ENCODE results near the gene VAPA. TPM values are rescaled to one million over a fixed set of nuclear protein-coding genes. Genes with fewer than 3 reads are reported as not detected.
"Not testable (repeated sequence)": the region's sequence is repeated elsewhere in the genome, so short reads cannot be mapped to it uniquely, and the experiment has no call there.

Gene VAPA
- total RNA-seq, 2 donors from 2014 or later: 242 to 274 TPM

DNA sequence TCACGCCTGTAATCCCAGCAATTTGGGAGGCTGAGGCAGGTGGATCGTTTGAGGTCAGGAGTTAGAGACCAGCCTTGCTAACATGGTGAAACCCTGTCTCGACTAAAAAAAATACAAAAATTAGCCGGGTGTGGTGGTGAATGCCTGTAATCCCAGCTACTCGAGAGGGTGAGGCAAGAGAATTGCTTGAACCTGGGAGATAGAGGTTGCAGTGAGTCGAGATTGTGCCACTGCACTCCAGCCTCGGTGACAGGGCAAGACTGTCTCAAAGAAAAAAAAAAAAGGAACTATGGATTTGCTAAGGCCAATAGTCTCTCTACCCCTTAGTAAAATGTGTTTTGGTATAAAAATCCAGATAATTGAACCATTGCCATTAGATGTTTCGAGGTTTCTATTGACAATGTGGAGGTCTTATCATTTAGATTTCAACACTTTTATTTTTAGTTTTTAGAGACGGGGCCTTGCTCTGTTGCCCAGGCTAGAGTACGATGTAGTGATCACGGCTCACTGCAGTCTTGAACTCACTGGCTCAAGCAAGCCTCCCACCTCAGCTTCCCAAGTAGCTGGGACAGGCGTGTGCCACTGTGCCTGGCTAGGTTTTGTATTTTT is 29.2 kb upstream of the VAPA start:
- DNase-seq (no peak), ATAC-seq (no peak)
- intact Hi-C loops (cut with DNase I, micrococcal nuclease): no loop called here

DNA sequence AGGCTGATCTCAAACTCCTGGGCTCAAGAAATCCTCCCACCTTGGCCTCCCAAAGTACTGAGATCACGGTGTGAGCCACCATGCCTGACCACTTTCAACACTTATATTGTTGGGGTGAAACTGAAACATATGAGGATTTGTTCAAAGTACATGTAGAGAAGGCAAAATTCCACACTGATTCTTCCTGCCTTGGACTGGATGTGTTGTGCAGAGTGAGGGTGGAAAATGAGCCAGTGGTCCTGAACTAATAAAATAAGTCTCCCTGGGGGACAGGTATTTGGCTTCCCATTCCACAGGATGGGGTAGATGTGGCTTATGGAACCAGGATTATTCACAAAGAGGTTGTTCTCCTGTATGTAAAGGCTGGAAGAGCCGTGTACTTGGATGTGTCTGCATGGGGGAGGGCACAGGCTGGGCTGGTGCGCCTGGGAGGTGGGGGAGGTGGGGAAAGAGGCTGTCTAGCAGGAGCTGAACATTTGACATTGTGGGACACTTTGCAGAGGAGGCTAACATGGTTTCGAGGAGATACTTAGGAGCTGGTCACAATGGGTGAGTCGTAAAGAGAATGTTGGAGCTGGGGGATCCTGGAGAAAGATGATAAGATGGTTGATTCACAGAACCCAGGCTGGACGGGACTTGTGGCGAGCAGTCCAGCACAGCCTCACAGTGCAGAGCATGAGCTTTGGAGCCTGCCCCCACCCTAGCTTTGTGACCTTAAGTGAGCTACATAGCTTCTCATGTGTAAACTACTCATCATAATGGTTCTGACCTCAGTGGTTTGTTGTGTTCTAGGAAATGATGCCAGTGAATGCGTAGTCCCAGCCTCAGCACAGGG is 28.4 kb upstream of the VAPA start, which contains the start of gene TXNDC2:
Gene TXNDC2, plus strand, starts transcription at position 804 of the 835 bp plus-strand sequence. CDS start 708 bp downstream, outside the sequence.
- intact Hi-C loops (cut with DNase I, micrococcal nuclease): no loop called here
- no peak for ATAC-seq

DNA sequence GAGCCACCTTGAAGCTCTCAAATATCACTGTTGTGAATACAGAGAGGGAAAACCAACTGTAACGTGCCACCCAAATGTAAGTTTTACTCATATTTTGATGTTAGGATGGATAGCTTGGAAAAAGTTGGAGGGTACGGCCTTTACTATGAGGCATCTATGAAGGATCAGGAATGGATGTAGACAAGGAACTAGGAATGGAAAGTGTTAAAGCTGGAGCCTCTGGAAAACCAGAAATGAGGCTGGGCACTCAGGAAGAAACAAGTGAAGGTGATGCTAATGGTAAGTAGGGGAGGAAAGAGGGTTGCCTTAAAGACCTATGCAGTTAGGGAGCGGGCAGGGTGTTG is 27.8 kb upstream of the VAPA start:
- ATAC-seq (no peak), DNase-seq (no peak)
- intact Hi-C loops (cut with DNase I, micrococcal nuclease): no loop called here

More for the DNA sequence above, 28.4 kb upstream of the VAPA start, which contains the start of gene TXNDC2:
- DNase-seq: no peak

DNA sequence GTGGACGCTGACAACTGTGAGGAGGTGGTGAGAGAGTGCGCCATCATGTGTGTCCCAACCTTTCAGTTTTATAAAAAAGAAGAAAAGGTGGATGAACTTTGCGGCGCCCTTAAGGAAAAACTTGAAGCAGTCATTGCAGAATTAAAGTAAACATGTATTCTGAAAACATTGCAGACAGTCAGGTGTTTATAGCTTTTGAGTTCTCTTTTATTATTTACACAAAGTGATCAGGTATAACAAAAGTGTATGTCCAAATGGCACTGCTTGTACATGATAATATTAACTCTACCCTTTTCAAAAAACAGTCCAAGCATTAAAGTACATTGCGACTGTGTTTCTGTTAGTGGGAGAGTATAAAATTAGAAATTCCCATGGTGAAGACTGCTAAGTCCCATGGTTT is 25.8 kb upstream of the VAPA start:
- DNase-seq (no peak), ATAC-seq (no peak)
- intact Hi-C loops (cut with DNase I, micrococcal nuclease): no loop called here

DNA sequence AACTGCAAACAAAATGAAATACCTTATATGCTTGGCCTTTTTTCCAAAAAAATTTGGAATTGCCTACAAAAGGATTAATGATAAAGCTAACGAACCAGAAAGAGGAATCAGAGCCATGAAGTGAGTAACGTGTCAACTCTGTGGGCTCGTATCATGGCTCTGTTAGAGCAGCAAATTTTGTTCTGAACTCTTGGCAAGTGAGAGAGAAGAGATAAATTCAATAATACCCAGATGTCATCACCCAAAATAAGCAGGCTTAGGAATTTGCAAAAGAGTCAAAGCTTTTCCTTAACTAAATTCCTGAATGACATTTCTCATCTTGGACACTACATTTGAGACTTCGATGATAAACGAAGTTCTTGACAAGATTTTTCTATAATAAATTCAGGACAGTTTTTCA is 23.6 kb upstream of the VAPA start:
- no peak for ATAC-seq
- no peak for DNase-seq
- intact Hi-C loops (cut with DNase I, micrococcal nuclease): no loop called here

DNA sequence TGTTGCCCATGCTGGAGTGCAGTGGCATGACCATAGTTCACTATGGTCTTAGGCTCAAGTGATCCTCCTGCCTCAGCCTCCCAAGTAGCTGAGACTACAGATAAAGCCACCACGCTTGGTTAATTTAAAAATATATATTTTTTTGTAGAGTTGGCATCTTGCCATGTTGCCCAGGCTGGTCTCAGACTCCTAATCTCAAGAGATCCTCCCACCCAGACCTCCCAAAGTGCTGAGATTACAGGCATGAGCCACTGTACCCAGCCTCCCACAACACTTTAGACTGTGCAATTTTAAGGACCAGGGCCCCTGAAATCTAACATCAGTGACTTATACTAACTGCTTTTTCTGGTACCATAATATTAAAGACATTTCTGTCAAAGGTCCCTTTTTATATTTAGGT is 22.9 kb upstream of the VAPA start:
- no peak for ATAC-seq
- DNase-seq: no peak
- intact Hi-C loops (cut with DNase I, micrococcal nuclease): no loop called here

DNA sequence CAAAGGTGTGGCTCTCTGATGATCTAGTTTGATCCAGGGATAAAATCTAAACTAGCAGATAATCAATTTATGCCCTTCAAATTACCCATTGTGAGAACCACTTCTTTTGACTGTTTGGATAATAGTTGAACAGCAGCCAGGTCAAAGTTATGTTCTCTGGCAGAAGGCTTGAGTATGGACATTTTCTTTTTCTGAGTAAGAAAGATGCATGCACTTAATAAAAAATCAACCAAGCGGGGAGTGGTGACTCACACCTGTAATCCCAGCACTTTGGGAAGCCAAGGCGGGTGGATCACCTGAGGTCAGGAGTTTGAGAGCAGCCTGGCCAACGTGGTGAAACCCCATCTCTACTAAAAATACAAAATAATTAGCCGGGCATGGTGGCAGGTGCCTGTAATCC is 22.3 kb upstream of the VAPA start:
- intact Hi-C loops (cut with DNase I, micrococcal nuclease); ATAC-seq; DNase-seq: not testable (repeated sequence)

DNA sequence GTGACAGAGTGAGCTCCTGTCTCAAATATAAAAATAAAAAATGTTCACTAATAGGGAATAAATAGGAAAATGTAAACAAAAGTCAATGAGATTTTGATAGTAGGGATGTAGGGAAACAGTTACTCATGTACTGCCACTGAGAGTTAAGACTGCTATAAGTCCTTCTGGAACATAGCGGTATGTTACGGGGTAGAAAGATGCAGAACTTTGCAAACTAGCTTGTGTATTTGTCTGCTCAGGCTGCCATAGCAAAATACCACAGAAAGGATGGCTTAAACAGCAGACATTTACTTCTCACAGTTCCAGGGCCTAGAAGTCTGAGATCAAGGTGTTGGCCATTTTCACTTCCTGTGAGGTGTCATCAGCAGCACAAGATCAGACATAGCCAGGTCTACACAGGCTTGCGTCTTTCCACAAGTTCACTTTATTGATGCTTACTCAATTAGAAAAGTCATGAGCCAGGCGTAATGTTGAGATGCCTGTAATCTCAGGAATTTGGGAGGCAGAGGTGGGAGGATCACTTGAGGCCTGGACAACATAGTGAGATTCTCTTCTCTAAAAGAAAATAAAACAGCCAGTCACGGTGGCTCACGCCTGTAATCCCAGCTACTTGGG is 19.3 kb upstream of the VAPA start:
- no peak for DNase-seq
- ATAC-seq: no peak
- intact Hi-C loops (cut with DNase I, micrococcal nuclease): no loop called here

DNA sequence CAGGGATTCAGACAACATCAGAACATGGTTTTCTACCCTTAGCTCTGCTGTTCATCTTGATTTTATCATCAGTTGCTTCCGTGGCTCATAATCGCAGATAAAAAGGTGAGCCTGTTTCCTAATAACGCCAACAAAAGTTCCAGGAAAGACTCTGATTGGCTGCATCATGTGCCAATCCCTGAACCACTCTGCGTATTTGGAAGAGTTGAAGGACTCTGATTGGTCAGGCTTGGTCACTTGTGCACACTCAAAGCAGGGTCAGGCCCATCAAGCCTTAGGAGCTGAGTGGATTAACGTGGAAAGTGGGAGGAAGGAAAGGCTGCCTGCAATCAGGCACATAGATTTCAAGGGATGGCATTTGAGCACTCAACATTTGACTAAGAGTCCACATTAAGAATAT is 16.7 kb upstream of the VAPA start:
- DNase-seq (no peak), ATAC-seq (no peak)
- intact Hi-C loops (cut with DNase I, micrococcal nuclease): no loop called here

DNA sequence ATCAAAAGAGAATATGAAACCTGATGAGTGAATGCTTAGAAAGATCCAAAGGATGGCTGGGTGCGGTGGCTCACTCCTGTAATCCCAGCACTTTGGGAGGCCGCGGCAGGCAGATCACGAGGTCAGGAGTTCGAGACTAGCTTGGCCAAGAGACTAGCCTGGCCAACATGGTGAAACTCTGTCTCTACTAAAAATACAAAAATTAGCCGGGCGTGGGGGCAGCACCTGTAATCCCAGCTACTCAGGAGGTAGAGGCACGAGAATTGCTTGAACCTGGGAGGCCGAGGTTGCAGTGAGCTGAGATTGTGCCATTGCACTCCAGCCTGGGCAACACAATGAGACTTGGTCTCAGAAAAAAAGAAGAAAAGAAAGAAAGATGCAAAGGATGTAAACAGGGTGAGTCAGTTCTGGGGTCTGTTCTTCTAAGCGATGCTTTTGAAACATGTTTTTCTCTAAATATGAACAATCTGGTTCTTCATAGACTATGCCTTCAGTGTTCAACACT is 16.0 kb upstream of the VAPA start:
- DNase-seq; ATAC-seq; intact Hi-C loops (cut with DNase I, micrococcal nuclease): not testable (repeated sequence)

DNA sequence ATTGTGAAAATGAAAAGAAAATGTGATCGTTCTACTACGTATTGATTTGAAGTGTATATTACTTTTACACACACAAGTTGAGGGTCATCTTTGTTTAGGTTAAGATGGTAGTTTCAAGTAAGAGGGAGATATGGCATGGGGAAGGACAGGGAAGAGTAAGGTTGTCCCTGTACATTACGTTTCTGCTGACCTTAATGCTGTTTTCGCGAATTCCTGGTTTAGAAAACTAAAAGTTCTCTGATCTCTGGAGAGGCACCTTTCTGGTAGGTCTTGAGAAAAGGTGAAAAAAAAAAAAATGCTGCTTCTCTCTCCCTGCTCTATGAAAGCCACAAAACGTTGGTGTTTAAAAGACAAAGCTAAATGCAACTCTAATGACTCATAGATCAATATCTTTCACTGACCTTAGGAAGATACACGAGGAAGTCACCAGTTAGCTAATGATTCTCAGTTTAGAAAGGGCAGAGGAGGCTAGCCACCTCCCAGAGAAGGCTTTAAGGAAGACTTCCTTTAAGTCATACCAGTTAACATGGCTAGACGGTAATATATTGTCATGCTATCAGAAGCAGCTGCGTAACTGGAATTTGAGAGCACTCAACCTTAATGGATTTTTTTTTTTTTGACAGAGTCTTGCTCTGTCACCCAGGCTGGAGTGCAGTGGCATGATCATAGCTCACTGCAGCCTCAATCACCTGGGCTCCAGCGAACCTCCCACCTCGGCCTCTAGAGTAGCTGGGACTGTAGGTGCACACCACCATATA is 14.8 kb upstream of the VAPA start:
- peak; percentile 99 for ATAC-seq
- DNase-seq: no peak
- intact Hi-C loops (cut with DNase I, micrococcal nuclease): no loop called here

DNA sequence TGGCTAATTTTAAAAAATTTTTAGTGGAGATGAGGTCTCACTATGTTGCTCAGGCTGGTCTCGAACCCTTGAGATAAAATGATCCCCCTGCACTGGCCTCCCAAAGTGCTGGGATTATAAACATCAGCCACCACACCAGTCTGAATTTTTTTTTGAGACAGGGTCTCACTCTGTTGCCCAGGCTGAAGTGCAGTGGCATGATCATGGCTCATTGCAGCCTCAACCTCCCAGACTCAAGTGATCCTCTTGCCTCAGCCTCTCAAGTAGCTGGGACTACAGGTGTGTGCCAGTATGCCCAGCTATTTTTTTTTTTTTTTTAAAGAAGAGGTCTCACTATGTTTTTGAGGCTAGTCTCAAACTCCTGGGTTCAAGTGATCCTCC is 14.3 kb upstream of the VAPA start:
- ATAC-seq; intact Hi-C loops (cut with DNase I, micrococcal nuclease); DNase-seq: not testable (repeated sequence)

DNA sequence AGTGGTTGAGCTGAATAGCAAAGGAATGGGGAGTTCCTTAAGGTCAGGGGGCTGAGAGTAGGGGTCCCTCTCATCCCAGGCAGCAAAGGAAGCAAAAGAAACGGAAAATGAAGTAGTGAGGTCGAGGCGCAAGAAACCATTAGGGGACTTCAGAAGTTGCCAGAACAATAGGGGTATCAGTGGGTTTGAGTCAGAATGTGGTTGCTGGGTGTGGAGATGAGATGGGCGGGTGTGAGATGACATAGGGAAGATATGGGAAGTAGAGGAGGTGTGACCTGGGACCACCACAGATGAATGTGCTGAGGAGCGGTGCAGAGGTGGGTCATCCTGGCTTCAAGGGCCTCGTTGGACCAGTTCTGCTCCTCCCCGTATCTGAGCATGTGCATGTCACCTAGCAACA is 13.1 kb upstream of the VAPA start:
- no peak for DNase-seq
- no peak for ATAC-seq
- intact Hi-C loops (cut with DNase I, micrococcal nuclease): no loop called here

DNA sequence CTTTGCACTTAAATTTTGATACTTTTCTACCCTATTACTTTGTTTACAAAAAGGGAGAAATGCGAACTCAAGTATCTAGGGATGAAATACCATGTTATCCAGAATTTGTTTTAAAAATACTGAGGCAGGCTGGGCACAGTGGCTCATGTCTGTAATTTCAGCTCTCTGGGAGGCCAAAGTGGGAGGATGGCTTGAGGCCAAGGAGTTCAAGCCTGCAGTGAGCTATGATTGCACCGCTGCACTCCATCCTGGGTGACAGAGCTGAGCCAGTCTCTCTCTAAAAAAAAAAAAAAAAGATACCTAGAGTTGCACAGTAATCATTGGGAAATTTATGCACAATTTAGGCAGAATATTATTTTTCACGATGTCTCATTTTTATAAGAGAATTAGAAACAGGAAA is 12.4 kb upstream of the VAPA start:
- ATAC-seq (no peak), DNase-seq (no peak)
- intact Hi-C loops (cut with DNase I, micrococcal nuclease): no loop called here

DNA sequence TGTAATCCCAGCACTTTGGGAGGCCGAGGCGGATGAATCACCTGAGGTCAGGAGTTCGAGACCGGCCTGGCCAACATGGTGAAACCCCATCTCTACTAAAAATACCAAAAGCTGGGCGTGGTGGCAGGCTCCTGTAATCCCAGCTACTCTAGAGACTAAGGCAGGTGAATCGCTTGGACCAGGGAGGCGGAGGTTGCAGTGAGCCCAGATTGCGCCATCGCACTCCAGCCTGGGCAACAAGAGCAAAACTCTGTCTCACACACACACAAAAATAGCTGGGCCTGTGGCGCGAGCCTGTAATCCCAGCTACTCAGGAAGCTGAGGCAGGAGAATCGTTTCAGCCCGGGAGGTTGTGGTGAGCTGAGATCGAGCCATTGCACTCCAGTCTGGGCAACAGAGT is 11.6 kb upstream of the VAPA start:
- ATAC-seq; DNase-seq; intact Hi-C loops (cut with DNase I, micrococcal nuclease): not testable (repeated sequence)

DNA sequence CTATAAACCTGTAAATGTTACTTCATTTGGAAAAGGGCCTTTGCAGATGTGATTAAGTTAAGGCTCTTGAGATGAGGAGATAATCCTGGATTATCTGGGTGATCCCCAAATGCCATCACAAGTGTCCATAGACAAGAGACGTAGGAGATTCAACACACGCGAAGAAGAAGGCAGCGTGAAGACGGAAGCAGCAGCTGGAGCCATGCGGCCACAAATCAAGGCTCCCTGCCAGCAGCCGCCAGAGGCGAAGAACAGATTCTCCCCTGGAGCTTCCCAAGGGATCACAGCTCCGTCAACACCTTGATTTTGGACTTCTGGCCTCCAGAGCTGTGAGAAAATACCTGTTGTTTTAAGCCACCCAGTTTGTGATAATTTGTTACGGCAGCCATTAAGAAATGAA is 11.0 kb upstream of the VAPA start:
- ATAC-seq (no peak), DNase-seq (no peak)
- intact Hi-C loops (cut with DNase I, micrococcal nuclease): no loop called here

DNA sequence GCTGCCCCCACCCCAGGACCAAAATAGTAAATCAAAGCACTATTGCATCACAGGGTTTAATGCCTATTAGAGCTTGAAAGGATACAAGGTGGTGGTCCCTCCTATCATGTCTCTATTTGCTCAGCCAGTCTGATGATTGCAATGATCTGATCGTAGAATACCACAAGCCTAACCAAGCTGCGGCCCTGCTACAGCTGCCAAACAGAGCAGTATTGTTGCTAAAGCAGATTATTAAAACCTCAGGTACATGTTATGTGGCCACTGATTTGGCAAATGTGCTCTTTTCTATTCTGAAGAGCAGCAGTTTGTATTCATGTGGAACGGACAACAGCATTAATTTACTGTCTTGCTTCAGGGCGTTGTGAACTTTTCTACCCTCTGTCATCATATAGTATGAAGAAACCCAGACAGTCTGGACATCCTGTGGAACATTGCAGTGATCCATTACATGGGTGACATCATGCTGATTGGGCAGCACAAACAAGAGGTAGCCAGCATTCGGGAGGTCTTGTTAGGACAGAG is 8.4 kb upstream of the VAPA start:
- intact Hi-C loops (cut with DNase I, micrococcal nuclease): no loop called here
- DNase-seq (no peak), ATAC-seq (no peak)

DNA sequence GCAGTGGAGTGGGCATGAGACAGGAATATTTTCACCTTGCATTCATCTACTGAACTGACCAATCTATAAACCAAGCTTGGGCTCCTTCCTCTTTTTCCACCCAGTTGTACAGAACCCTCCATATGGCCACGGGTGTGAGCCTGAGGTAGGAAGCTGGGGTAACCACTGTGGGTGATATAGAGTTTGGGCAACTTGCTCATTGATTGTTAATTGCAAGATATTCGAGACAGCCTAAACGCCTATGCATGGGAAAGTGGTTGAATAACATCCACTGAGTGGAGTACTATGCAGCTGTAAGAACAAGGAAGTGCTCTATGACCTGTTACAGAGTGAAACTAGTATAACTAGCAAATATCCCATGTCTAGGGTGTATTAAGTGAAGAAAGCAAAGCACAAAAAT is 7.3 kb upstream of the VAPA start:
- peak; percentile 61 for ATAC-seq
- DNase-seq: no peak
- intact Hi-C loops (cut with DNase I, micrococcal nuclease): no loop called here

DNA sequence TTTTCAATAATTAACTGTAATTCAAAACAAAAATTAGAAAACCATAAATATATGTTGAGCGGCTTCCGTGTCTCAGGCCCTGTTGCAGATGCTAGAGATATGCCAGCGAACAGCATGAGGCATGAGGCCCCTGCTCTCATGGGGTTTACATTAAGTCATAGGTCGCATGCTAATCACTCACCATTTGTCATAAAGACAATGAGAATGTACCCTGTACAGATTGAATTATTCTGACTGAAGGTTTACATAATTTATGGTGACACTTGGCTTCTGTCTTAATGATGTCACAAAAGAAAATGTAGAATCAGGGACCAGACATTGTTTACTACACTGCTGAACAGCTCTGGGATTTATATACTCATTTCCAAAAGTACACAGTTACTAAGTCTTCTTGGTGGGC is 5.9 kb upstream of the VAPA start:
- intact Hi-C loops (cut with DNase I, micrococcal nuclease): no loop called here
- DNase-seq (no peak), ATAC-seq (no peak)
